GM12873 (cell line): ENCODE measurements around the gene GNAI1.

Source experiments
- TF ChIP-seq, protein P1 (sequence below): IDR thresholded peaks from 2 replicates; pipeline ENCODE4 v1.5.1; 2012; ENCODE audit warnings: low read depth, mild to moderate bottlenecking, moderate library complexity, low read length, control low read depth; ENCODE audit not compliant: insufficient read depth; ENCODE audit errors: missing control alignments

Gene GNAI1

DNA sequence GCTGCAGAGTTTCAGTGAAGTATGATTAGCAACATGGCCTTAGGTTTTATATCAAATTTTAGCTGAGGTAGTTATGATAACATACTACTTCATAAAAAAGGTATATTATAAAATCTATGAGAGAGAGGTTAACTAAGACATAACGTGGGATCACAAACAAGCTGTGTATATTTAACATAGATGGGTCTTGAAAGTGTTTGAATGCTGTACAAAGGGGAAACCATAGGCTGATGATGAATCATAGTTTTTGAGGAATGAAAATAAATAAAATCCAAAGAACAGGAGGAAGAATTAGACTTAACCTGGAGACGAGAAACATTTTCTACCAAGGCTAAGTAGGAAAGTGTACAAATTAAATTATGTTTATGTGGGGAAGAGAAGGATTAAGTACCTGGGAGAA, 119.0 kb downstream of the GNAI1 start:
- TF ChIP-seq, protein P1, sequence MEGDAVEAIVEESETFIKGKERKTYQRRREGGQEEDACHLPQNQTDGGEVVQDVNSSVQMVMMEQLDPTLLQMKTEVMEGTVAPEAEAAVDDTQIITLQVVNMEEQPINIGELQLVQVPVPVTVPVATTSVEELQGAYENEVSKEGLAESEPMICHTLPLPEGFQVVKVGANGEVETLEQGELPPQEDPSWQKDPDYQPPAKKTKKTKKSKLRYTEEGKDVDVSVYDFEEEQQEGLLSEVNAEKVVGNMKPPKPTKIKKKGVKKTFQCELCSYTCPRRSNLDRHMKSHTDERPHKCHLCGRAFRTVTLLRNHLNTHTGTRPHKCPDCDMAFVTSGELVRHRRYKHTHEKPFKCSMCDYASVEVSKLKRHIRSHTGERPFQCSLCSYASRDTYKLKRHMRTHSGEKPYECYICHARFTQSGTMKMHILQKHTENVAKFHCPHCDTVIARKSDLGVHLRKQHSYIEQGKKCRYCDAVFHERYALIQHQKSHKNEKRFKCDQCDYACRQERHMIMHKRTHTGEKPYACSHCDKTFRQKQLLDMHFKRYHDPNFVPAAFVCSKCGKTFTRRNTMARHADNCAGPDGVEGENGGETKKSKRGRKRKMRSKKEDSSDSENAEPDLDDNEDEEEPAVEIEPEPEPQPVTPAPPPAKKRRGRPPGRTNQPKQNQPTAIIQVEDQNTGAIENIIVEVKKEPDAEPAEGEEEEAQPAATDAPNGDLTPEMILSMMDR = no peak

DNA sequence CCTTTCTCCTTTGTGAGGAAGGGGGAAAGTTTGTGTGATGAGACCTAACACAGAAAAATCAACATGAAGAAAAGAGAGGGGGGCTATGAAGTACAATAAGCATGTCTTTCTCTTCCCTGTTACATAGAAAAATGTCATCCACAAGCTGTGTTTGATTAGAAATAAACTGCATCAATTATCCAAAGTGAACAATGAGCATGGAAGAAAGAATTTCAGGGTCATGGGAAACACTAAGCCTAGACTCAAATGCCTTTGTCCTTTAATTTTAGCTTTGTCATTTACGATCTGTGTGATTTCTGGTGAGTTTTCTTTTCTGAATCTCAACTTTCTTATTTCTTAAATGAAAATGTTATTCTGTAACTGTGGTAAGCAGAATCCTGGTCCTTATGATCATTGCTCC, 121.0 kb downstream of the GNAI1 start:
- TF ChIP-seq, protein P1 = no peak

DNA sequence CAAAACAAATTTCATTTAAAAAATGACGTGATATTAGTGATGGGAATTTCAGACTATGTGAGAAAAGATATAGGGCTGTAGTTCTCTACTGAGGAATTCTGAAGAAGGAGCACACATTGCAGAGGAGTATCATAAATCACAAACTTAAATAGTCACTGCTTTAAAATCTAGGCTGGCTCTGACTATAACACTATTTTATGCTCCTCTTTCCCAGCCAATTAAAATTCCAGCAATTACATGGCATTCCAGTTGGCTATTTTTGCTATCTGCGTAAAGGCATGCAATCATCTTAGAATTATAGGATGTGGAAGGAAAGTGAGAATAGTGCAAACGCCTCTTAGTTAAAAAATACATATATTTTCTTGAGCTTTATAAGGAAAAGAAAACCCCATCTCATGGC, 123.1 kb downstream of the GNAI1 start:
- TF ChIP-seq, protein P1 = no peak

DNA sequence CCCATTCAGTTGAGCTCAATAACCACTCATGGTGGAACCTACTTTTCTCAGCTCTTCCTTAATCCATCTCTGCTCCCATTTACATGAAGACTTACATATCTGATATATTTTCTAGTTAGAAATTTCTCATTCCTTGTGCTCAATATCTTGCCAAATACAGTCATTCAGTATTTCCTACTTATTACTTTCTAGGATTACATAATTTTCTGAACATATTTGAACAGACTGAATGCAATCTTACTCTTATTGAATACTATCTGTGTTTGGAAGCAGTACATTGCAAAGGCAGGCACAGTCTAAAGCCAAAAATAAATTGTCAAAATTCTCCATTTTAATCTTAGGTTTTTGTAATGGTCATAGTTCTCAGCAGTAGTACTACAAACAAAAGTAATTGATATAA, 126.0 kb downstream of the GNAI1 start:
- TF ChIP-seq, protein P1 = no peak

DNA sequence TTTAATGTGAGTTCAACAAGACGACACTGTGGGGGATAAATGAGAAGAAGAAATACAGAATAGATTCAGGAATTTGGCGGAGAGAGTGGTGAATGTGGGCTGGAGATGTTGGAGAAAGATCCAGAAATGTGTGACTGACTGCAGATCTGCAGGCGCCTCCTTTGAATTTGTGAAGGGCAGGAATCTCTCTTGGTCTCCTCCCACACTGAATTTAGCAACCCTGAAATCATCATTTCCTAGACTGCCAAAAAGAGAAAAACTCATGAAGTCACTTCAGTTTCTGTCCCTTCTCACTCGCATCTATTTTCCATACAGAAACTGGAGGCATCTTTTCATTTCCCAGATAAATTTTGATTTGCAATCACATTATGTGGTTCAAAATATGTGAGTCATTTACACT, 128.7 kb downstream of the GNAI1 start:
- TF ChIP-seq, protein P1 = no peak

DNA sequence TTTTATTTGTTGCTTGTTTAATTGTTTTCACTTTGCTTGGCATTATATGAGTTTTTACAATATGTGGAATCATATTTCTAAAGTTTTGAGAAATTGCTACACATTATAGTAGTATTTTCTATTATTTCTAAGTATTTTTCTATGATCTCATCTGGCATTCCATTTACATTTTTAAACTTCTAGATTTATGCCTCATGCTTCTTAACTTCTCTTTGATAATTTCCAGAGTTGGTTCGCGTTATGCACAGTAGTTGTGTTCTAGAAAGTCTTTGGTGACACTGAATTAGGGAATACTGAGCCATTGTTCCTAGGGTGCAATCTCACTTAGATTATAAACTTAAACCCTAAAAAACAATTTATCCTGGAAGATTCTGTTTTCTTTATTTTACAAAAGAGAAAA, 129.2 kb downstream of the GNAI1 start:
- TF ChIP-seq, protein P1 = no peak

DNA sequence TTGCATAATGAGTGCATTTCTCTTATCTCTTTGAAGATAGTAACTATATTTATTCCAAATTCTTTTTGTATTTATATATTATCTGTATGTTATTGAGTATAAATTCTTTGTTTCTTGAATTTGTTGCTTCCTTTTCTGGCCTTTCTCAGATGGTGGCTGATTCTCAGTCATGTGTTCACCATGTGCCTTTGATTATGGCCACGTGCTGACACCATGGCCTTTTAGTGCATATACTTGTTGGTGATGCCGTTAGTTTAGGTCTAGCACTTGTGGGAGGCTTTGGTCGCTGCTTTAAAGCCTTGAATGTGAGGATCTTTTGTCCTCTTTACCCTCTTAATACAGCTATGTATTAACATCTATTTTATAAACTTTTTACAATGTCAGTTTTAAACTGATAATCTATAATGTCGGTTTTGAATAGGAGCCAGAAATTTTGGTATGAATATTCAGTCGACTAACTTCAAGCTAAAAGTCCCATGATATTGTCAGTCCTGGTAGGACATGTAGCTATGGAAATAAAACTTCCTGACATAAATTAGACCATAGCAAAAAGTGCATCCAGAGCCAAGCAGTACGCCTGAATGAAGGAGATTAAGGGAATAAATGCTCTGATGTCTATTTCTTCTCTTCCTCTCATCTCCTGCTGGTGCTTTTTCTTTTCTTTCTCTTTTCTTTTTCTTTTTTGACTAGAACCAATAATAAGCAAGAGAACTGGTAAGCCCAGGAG, 130.3 kb downstream of the GNAI1 start:
- TF ChIP-seq, protein P1 = no peak
